Naive B cell (primary cell): ENCODE results near the gene ITPR2. TPM values are rescaled to one million over a fixed set of nuclear protein-coding genes. Genes with fewer than 3 reads are reported as not detected.
A peak's percentile ranks its signal among the peaks of the same experiment; 100 is the strongest.

Source experiments
- ATAC-seq, 2 donors: fragments of 150-1000 bp; cut with Tn5 transposase; 2 replicates each; pipeline ENCODE4 v1.10.0; 2021; ENCODE audit warnings: low read depth in 2 of 2, mild to moderate bottlenecking in 2 of 2, moderate library complexity in 2 of 2
- DNase-seq: peaks from one replicate; pipeline ENCODE4 v3.0.0; 2022
- H3K27ac Mint-ChIP-seq, 6 donors: one replicate each; pipeline ENCODE4 v1.8.0; 2020 to 2022; ENCODE audit warnings: mild to moderate bottlenecking in 6 of 6, mixed read lengths in 6 of 6, moderate library complexity in 5 of 6, inconsistent platforms in 2 of 6
- H3K27me3 Mint-ChIP-seq, 3 donors: one replicate each; pipeline ENCODE4 v1.8.0; 2021 to 2022; ENCODE audit warnings: mixed read lengths in 3 of 3, mild to moderate bottlenecking in 1 of 3
- H3K36me3 Mint-ChIP-seq, 2 donors: one replicate each; pipeline ENCODE4 v1.8.0; 2020 to 2022; ENCODE audit warnings: mixed read lengths in 2 of 2, inconsistent platforms in 1 of 2, mild to moderate bottlenecking in 1 of 2
- H3K4me1 Mint-ChIP-seq, 3 donors: one replicate each; pipeline ENCODE4 v1.8.0; 2020 to 2022; ENCODE audit warnings: mixed read lengths in 3 of 3, inconsistent platforms in 1 of 3, mild to moderate bottlenecking in 1 of 3, moderate library complexity in 1 of 3
- H3K4me3 Mint-ChIP-seq, 8 donors: one replicate each; pipeline ENCODE4 v1.8.0; 2020 to 2022; ENCODE audit warnings: mild to moderate bottlenecking in 8 of 8, mixed read lengths in 8 of 8, moderate library complexity in 8 of 8, inconsistent platforms in 2 of 8
- H3K9me3 Mint-ChIP-seq, 7 donors: one replicate each; pipeline ENCODE4 v1.8.0; 2020 to 2022; ENCODE audit warnings: mixed read lengths in 7 of 7, mild to moderate bottlenecking in 5 of 7, inconsistent platforms in 2 of 7, moderate library complexity in 1 of 7
- polyA plus RNA-seq, 6 donors: library from polyadenylated mRNA; unstranded; fragments of 300-500 nt; fragmentation: Illumina TruSeq; gene quantifications; one replicate each; pipeline ENCODE4 v1.2.3, GENCODE V29; 2021; ENCODE audit warnings: low read depth in 6 of 6

ITPR2 gene
- polyA plus RNA-seq, 6 donors from 2014 or later = 6.7 to 23.6 (median 20.6) TPM

GRCh38 chr12:26369588-26369987, 463.4 kb downstream of the ITPR2 start:
- H3K4me3 Mint-ChIP-seq = no peak overlapping the region
- peaks cover 0 to 8% of the 10 kb centered on the region in 2 donors for H3K36me3 Mint-ChIP-seq
- DNase-seq (no peak), ATAC-seq (no peak)
- no peaks in the 10 kb centered on the region for H3K9me3 Mint-ChIP-seq
- no peaks in the 10 kb centered on the region for H3K4me1 Mint-ChIP-seq
- H3K27ac Mint-ChIP-seq = no peak overlapping the region
- no peaks in the 10 kb centered on the region for H3K27me3 Mint-ChIP-seq

GRCh38 chr12:26367991-26368730, 464.8 kb downstream of the ITPR2 start:
- Mint-ChIP-seq H3K9me3 (no peaks in the 10 kb centered on the region), H3K27me3 (no peaks in the 10 kb centered on the region), H3K36me3 (peaks cover 0 to 8% of the 10 kb centered on the region in 2 donors), H3K4me3 (no peak overlapping the region), H3K27ac (no peak overlapping the region), H3K4me1 (no peaks in the 10 kb centered on the region)
- ATAC-seq (no peak), DNase-seq (no peak)

- no peaks in the 10 kb centered on the region for H3K9me3 Mint-ChIP-seq
- no peak overlapping the region for H3K27ac Mint-ChIP-seq
- no peaks in the 10 kb centered on the region for H3K27me3 Mint-ChIP-seq
- H3K36me3 Mint-ChIP-seq = peaks cover 8 to 14% of the 10 kb centered on the region in 2 donors
- no peaks in the 10 kb centered on the region for H3K4me1 Mint-ChIP-seq
- ATAC-seq (no peak), DNase-seq (no peak)
- no peak overlapping the region for H3K4me3 Mint-ChIP-seq
Observed at GRCh38 chr12:26361964-26362363, 471.0 kb downstream of the ITPR2 start.

GRCh38 chr12:26360062-26360461, 472.9 kb downstream of the ITPR2 start:
- Mint-ChIP-seq H3K27ac (peak overlapping the region in 1 of 6 donors; percentile 2), H3K4me1 (no peaks in the 10 kb centered on the region), H3K36me3 (peaks cover 6 to 8% of the 10 kb centered on the region in 2 donors), H3K9me3 (no peaks in the 10 kb centered on the region), H3K27me3 (no peaks in the 10 kb centered on the region), H3K4me3 (no peak overlapping the region)
- DNase-seq = no peak
- ATAC-seq = no peak

GRCh38 chr12:26359576-26359975, 473.4 kb downstream of the ITPR2 start:
- no peak for ATAC-seq
- Mint-ChIP-seq H3K4me3 (no peak overlapping the region), H3K36me3 (peaks cover 6 to 8% of the 10 kb centered on the region in 2 donors), H3K27me3 (no peaks in the 10 kb centered on the region), H3K4me1 (no peaks in the 10 kb centered on the region), H3K27ac (no peak overlapping the region), H3K9me3 (no peaks in the 10 kb centered on the region)
- DNase-seq = no peak

GRCh38 chr12:26358651-26359050, 474.3 kb downstream of the ITPR2 start:
- Mint-ChIP-seq H3K36me3 (peaks cover 8 to 12% of the 10 kb centered on the region in 2 donors), H3K9me3 (no peaks in the 10 kb centered on the region), H3K27ac (peak overlapping the region in 1 of 6 donors; percentile 17), H3K4me1 (no peaks in the 10 kb centered on the region), H3K27me3 (no peaks in the 10 kb centered on the region), H3K4me3 (no peak overlapping the region)
- DNase-seq (no peak), ATAC-seq (no peak)

GRCh38 chr12:26347300-26347699, 485.7 kb downstream of the ITPR2 start:
- Mint-ChIP-seq H3K27ac (no peak overlapping the region), H3K36me3 (peaks cover 0 to 8% of the 10 kb centered on the region in 2 donors), H3K4me3 (no peak overlapping the region), H3K9me3 (no peaks in the 10 kb centered on the region), H3K4me1 (peaks cover 10 to 12% (median 11%) of the 10 kb centered on the region in 3 donors), H3K27me3 (no peaks in the 10 kb centered on the region)
- DNase-seq = no peak
- ATAC-seq = no peak

- Mint-ChIP-seq H3K27ac (peak overlapping the region in 1 of 6 donors; percentile 22), H3K9me3 (no peaks in the 10 kb centered on the region), H3K27me3 (no peaks in the 10 kb centered on the region), H3K36me3 (peaks cover 0 to 6% of the 10 kb centered on the region in 2 donors), H3K4me1 (peaks cover 12 to 15% (median 15%) of the 10 kb centered on the region in 3 donors), H3K4me3 (no peak overlapping the region)
- ATAC-seq (no peak), DNase-seq (no peak)
Observed at GRCh38 chr12:26346736-26347135, 486.3 kb downstream of the ITPR2 start.

- peak overlapping the region in 2 of 6 donors; percentile 38 to 68 for H3K27ac Mint-ChIP-seq
- ATAC-seq (no peak), DNase-seq (no peak)
- no peaks in the 10 kb centered on the region for H3K9me3 Mint-ChIP-seq
- H3K27me3 Mint-ChIP-seq = no peaks in the 10 kb centered on the region
- H3K4me3 Mint-ChIP-seq = no peak overlapping the region
- peaks cover 21 to 27% (median 21%) of the 10 kb centered on the region in 3 donors for H3K4me1 Mint-ChIP-seq
- peaks cover 0 to 4% of the 10 kb centered on the region in 2 donors for H3K36me3 Mint-ChIP-seq
Observed at GRCh38 chr12:26345471-26346003, 487.5 kb downstream of the ITPR2 start.

GRCh38 chr12:26341491-26341890, 491.5 kb downstream of the ITPR2 start:
- peaks cover 23 to 31% (median 24%) of the 10 kb centered on the region in 3 donors for H3K4me1 Mint-ChIP-seq
- no peaks in the 10 kb centered on the region for H3K9me3 Mint-ChIP-seq
- ATAC-seq (no peak), DNase-seq (no peak)
- H3K4me3 Mint-ChIP-seq = no peak overlapping the region
- peak overlapping the region in 4 of 6 donors; percentile 15 to 87 (median 56) for H3K27ac Mint-ChIP-seq
- peaks cover 7 to 21% of the 10 kb centered on the region in 2 donors for H3K36me3 Mint-ChIP-seq
- H3K27me3 Mint-ChIP-seq = no peaks in the 10 kb centered on the region

- Mint-ChIP-seq H3K4me1 (peaks cover 16 to 29% (median 21%) of the 10 kb centered on the region in 3 donors), H3K36me3 (peaks cover 7 to 21% of the 10 kb centered on the region in 2 donors), H3K27me3 (no peaks in the 10 kb centered on the region), H3K9me3 (no peaks in the 10 kb centered on the region), H3K27ac (peak overlapping the region in 4 of 6 donors; percentile 28 to 72 (median 40)), H3K4me3 (no peak overlapping the region)
- ATAC-seq (peak; percentile 62 to 74), DNase-seq (no peak)
Observed at GRCh38 chr12:26340649-26341048, 492.3 kb downstream of the ITPR2 start.

GRCh38 chr12:26339976-26340375, 493.0 kb downstream of the ITPR2 start:
- Mint-ChIP-seq H3K36me3 (peaks cover 7 to 21% of the 10 kb centered on the region in 2 donors), H3K4me3 (no peak overlapping the region), H3K27ac (no peak overlapping the region), H3K27me3 (no peaks in the 10 kb centered on the region), H3K9me3 (no peaks in the 10 kb centered on the region), H3K4me1 (peaks cover 12 to 23% (median 17%) of the 10 kb centered on the region in 3 donors)
- ATAC-seq (no peak), DNase-seq (no peak)

- Mint-ChIP-seq H3K36me3 (peaks cover 18 to 21% of the 10 kb centered on the region in 2 donors), H3K27ac (no peak overlapping the region), H3K9me3 (no peaks in the 10 kb centered on the region), H3K4me3 (no peak overlapping the region), H3K4me1 (peaks cover 12 to 21% (median 17%) of the 10 kb centered on the region in 3 donors), H3K27me3 (no peaks in the 10 kb centered on the region)
- no peak for DNase-seq
- ATAC-seq = no peak
Observed at GRCh38 chr12:26338586-26339572, 494.1 kb downstream of the ITPR2 start.
